Globus pallidus (tissue), 1 donor: ENCODE measurements around the gene CDC42EP4.

Source experiments
- DNase-seq: peaks from one replicate; pipeline ENCODE4 v3.0.0-alpha.2; 2015; ENCODE audit warnings: low spot score

Gene CDC42EP4

DNA sequence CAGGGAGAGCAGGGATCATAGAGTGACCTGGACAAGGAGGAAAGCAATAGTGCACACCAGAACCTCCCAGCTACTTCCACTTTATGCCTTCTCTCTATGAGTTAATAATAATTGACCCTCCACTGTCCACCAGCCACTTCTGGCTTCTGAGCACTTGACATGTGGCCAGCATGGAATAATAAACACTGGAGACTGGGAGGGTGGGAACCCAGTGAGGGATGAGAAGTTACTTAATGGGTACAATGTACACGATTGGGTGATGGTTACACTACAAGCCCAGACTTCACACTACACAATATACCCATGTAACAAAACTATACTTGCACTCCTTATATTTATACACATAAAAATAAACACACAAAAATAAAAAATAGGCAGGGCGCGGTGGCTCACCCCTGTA lies 11.4 kb downstream of the CDC42EP4 start:
- DNase-seq: no peak

DNA sequence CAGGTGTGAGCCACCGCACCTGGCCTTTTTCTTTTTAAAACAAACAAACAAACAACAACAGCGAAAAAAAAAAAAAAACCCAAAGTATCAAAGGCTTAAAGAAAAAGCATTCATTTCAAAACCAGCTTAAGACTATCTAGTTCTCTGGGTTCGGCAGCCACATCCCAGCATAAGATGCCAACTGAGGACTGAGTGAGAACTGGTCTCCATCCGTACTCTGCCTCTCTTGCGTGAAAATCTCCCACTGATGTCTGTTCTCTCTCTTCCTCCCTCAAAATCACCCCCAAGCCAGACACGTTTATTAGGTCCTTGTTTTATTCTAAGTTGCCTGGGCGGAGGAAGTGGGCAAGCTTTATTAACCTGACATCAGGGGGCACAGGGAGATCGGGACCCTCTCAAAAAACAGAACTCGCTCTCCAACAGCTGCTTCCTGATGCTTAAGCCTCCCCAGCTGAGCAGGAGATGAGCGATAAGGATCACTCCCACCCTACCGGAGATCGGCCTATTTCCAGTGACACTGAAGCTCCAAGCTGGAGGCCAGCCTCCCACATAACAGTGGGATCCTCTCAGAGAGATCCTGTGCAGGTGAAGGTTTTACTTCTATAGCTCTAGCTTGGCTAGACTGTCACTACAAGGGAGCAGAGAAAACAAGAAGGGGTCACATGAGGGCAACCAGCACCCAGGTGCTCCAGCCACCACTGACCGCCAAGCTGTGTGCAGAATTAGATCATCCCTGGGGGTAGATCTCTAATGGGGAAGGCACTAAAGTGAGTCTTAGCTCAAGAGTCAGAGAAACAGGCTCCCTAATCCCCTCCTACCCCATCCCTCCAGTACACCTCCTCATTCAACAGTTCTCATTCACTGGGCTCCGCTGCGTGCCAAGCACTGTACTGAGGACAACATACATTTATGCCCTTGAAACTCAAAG lies 13.6 kb downstream of the CDC42EP4 start:
- DNase-seq: no peak

GRCh38 chr17:73293480-73293911 lies 18.3 kb downstream of the CDC42EP4 start:
- DNase-seq: no peak

- DNase-seq: no peak
Observed at GRCh38 chr17:73293031-73293430, 18.8 kb downstream of the CDC42EP4 start.

DNA sequence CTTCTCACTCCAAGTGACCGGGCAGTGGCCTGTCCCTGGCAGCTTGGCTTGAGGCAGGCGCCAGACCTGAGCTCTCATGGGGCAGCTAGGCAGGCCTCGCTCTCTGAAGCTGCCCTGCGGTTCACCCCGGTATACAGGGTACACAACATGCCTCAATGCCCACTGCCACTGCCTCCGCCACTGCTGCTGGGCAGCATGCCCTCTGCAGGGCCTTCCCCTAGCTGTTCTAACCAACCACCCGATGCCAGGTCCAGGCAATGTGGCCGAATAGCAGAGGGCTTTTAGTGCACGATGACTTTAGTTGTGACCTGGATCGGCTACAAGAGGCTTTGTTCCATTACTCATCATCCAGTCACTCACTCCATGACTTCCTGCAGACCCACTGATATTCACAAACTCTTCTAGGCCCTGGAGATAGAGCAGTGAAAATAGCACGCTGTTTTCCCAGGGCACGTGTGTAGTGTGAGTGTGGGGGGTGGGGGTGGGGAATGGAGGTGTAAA lies 19.7 kb downstream of the CDC42EP4 start:
- peak; percentile 61 for DNase-seq

GRCh38 chr17:73291260-73291801 lies 20.5 kb downstream of the CDC42EP4 start:
- DNase-seq: no peak

DNA sequence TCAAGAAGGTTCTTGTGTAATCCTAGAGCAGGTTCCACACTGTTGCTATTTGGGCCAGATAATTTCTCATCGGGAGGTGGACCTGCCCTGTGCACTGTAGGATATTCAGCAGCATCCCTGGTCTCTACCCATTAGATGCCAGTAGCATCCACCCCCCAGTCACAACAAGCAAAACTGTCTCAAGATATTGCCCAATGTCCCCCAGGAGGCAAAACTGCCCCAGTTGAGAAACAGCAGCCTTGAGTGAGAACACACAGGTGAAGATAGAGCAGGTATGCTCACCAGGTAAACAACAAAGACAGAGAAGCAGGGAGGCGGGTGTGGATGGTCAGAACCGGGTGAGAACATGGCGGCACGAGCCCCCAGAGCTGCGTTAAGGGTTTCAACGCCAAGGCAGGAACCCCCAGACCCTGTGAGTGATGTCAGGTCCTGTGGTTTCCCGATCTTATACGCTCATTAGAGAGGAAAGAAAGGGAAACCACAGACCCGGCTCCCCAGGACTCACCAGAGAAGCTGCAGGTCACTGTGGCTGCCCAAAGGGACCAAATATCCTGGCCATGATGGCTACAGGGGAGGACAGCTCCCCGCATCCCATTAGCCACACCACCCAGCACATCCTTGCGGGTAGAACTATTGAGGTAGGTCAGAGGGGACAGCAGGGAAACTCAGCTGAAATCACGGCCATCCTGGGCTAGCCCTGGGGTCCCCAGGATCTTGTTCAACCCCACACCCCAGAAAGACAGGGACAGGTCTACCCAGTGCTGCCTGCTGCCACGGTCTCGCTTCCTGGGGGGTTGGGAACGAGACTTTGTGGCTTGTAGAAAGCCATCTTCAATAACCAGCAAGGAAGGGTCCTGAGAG lies 21.2 kb downstream of the CDC42EP4 start:
- no peak for DNase-seq

- no peak for DNase-seq
Observed at GRCh38 chr17:73289549-73290254, 22.1 kb downstream of the CDC42EP4 start.

GRCh38 chr17:73288534-73289302 lies 23.1 kb downstream of the CDC42EP4 start:
- DNase-seq: no peak

- DNase-seq: no peak
Observed at GRCh38 chr17:73286863-73287296, 24.9 kb downstream of the CDC42EP4 start.

DNA sequence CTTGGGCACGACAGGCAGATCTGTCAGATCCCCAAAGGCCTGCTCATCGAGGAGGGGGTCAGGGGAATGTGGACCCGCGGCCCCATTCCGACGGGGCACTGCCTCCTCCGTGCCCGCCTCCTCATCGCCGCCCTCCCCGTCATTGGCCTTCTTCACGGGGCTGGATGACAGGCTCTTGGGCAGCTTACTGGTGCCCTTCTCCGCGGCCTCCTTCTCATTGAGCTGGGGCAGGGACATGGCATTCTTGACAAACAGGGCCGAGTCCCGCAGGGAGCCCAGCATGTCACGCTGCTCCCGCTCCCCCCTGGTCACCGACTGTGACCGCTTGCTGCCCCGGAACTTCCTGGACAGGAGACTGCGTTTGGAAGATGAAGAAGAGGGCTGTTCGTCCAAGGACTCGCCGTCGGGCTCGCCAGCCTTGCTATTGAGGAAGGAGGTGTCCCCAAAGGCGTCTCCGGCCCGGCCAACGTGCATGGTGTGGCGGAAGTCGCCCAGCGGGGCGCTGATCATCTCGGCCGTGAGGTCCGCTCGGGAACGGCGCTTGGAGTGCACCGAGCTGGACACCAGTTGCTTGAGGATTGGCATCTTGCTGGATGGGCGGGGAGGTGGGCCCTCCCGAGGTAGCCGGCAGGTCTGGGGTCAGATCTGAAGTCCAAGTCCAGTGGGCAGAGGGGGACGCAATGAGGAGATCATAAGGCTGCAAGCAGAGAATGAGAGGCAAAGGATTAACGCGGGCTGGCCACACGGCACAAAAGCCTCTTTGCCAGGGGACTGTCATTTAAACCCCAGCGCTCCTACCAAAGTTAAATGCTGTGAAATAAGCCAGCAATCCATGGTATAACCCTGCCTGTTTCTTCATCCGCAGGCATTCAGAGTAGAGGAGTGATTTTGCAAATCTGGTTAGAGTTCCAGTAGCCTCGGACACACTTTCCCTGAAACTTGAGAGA lies 25.6 kb downstream of the CDC42EP4 start:
- no peak for DNase-seq

GRCh38 chr17:73285603-73285908 lies 26.2 kb downstream of the CDC42EP4 start:
- DNase-seq: no peak

- no peak for DNase-seq
Observed at GRCh38 chr17:73284906-73285602, 26.7 kb downstream of the CDC42EP4 start.

DNA sequence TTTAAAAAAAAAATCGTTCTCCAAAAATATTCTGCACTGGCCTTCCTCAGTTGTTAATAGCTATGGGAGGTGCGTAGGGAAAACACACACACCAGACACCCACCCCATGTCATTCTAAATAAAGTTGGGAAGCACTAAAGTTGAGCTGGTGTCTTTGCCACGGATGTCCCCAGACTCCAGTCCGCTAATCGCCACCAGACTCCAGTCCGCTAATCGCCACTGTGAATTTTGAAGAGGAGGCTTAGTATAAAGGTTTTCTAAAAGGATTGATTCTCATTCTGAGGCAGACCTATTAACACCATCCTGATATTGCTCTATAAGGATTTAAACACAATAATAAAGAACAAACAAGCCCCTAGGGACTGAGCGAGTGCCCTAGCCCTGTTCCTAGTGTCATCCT lies 27.4 kb downstream of the CDC42EP4 start:
- DNase-seq: no peak

DNA sequence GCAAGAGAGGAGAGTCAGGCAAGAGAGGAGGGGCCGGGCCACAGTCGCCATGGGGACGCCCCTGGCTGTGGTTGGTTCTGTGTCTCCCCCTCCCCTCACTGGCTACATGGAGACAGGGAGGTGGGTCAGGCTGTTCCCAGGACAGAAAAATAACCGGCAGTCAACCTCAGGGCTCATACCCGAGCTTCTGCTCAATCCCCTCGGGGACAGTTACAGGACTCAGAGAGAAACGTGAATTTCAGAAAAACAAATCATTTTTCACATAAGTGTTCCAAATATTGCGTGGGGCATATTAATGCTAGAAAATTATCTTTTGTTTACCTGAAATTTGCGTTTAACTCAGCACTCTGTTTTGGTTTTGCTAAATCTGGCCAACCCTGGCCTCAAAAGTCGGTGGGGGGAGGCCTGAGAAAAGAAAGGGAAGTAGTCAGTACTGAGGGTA lies 27.9 kb downstream of the CDC42EP4 start:
- DNase-seq: no peak

- DNase-seq: no peak
Observed at GRCh38 chr17:73283250-73283649, 28.6 kb downstream of the CDC42EP4 start.

- DNase-seq: no peak
Observed at GRCh38 chr17:73282629-73283028, 29.2 kb downstream of the CDC42EP4 start.

- DNase-seq: no peak
Observed at GRCh38 chr17:73281928-73282327, 29.9 kb downstream of the CDC42EP4 start.

DNA sequence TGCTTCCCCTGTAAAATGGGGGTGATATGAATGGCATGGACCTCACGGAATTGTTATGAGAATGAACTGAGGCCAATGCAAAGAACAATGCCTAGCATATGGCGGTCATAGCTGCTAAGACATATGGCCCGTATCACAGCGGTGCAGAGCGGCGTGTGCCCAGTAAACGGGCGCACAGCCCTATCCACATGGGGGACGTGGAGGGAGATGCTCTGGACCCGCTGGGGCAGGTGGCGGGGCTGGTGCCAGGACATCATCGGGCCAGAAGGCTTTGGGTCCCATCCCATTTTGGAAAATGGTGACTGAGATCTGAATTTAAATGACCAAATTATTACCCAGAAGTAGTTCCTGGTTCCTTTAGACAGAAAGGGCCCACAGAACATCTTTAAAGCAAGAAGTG lies 31.6 kb downstream of the CDC42EP4 start:
- DNase-seq: no peak
